ENCODE measurements around the gene ZNF771. TPM values are rescaled to one million over a fixed set of nuclear protein-coding genes. Genes with fewer than 3 reads are reported as not detected.
"Not testable (repeated sequence)": the region's sequence is repeated elsewhere in the genome, so short reads cannot be mapped to it uniquely, and the experiment has no call there.

The ZNF771 gene
- total RNA-seq, 1 donor from 2014 or later: 8.6 TPM

- DNase-seq: peak; percentile 68
- peak overlapping the region; percentile 100 for H3K27ac Mint-ChIP-seq
- peaks cover 20% of the 10 kb centered on the region for H3K36me3 Mint-ChIP-seq (ENCODE audit: low read depth)
- intact Hi-C loops (cut with micrococcal nuclease): loop anchor here (2.0 to 10.0 kb wide), 5 partner anchors 16 to 384 kb away; partner anchors contain the start of genes FBRS, HIRIP3, INO80E and PRR14
- H3K4me1 Mint-ChIP-seq: peaks cover 46% of the 10 kb centered on the region
- peaks cover 4% of the 10 kb centered on the region for H3K9me3 Mint-ChIP-seq
- H3K4me3 Mint-ChIP-seq: peak overlapping the region; percentile 99
- no peaks in the 10 kb centered on the region for H3K27me3 Mint-ChIP-seq
These were observed 28.1 kb upstream of the ZNF771 start for GRCh38 chr16:30379158-30379783.

GRCh38 chr16:30380072-30380802 lies 27.2 kb upstream of the ZNF771 start:
- peak; percentile 60 for DNase-seq
- Mint-ChIP-seq H3K27me3 (no peaks in the 10 kb centered on the region), H3K9me3 (peaks cover 4% of the 10 kb centered on the region), H3K27ac (peak overlapping the region; percentile 100), H3K4me3 (peak overlapping the region; percentile 99), H3K36me3 (ENCODE audit: low read depth) (peaks cover 20% of the 10 kb centered on the region), H3K4me1 (peaks cover 48% of the 10 kb centered on the region)
- intact Hi-C loops (cut with micrococcal nuclease): no loop called here

GRCh38 chr16:30380803-30381208 lies 26.6 kb upstream of the ZNF771 start:
- intact Hi-C loops (cut with micrococcal nuclease): no loop called here
- no peaks in the 10 kb centered on the region for H3K27me3 Mint-ChIP-seq
- peak; percentile 67 for DNase-seq
- peaks cover 4% of the 10 kb centered on the region for H3K9me3 Mint-ChIP-seq
- peaks cover 20% of the 10 kb centered on the region for H3K36me3 Mint-ChIP-seq (ENCODE audit: low read depth)
- peak overlapping the region; percentile 84 for H3K4me3 Mint-ChIP-seq
- peak overlapping the region; percentile 88 for H3K27ac Mint-ChIP-seq
- peaks cover 48% of the 10 kb centered on the region for H3K4me1 Mint-ChIP-seq

DNA sequence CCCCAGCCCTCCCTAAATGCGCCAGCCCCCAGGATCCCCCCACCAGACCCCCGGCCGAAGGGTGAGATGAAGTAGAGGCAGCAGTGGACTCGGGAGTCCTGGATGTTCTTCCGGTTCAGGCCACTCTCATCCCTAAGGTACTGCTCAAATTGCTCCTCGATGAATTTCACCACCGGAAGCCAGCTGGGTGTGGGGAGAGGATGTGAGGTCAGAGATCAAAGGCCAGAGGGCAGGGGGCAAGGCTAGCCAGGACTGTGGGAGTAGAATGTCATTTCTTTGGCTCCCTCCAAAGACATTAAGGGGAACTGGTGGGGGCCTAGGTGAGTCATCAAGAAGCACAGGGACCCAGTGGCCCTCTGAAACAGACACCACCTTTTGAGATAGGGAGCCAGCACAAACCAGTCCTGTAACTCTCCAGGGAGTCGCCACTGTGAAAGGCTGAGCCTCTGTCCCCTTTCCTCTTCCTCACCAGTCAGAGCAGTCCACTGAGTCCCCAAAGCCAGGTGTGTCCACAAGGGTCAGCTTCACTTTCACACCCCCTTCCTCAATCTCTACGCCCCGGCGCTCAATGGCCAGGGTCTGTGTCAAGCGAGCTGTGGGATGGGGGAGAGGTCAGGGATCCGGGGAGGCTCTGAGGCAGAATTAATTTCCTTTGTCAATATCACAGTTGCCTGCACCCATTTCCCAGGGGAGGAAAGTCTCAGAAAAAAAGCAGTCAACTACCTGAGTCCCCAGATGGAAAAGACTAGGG lies 25.9 kb upstream of the ZNF771 start:
- peak; percentile 80 for DNase-seq
- peak overlapping the region; percentile 88 for H3K27ac Mint-ChIP-seq
- H3K4me3 Mint-ChIP-seq: peak overlapping the region; percentile 84
- no peaks in the 10 kb centered on the region for H3K27me3 Mint-ChIP-seq
- H3K9me3 Mint-ChIP-seq: peaks cover 4% of the 10 kb centered on the region
- intact Hi-C loops (cut with micrococcal nuclease): loop anchor here (1.0 to 2.0 kb wide), 2 partner anchors 14 to 27 kb away; partner anchors contain the start of gene ZNF48
- H3K4me1 Mint-ChIP-seq: peaks cover 48% of the 10 kb centered on the region
- H3K36me3 Mint-ChIP-seq (ENCODE audit: low read depth): peaks cover 20% of the 10 kb centered on the region

GRCh38 chr16:30382111-30382881 lies 25.1 kb upstream of the ZNF771 start, which contains the start of gene SEPTIN1:
TSS of gene SEPTIN1 (minus strand) at chr16:30382561. CDS start at chr16:30382542, 19 bp downstream.
- H3K27ac Mint-ChIP-seq: peak within 1 kb of the TSS; percentile 88

GRCh38 chr16:30383521-30383920 lies 23.9 kb upstream of the ZNF771 start:
- Mint-ChIP-seq H3K9me3 (peaks cover 4% of the 10 kb centered on the region), H3K27me3 (no peaks in the 10 kb centered on the region), H3K36me3 (ENCODE audit: low read depth) (peaks cover 17% of the 10 kb centered on the region), H3K4me1 (peaks cover 34% of the 10 kb centered on the region), H3K4me3 (peak overlapping the region; percentile 84), H3K27ac (peak overlapping the region; percentile 88)
- no peak for DNase-seq
- intact Hi-C loops (cut with micrococcal nuclease): loop anchor here (2.0 kb wide), 1 partner anchor 25 kb away; no protein-coding TSS in a partner anchor

More at GRCh38 chr16:30382111-30382881, 25.1 kb upstream of the ZNF771 start, which contains the start of gene SEPTIN1:
- H3K9me3 Mint-ChIP-seq: peaks cover 4% of the 10 kb centered on the region
- no peaks in the 10 kb centered on the region for H3K27me3 Mint-ChIP-seq
- DNase-seq: peak; percentile 94
- intact Hi-C loops (cut with micrococcal nuclease): loop anchor here (1.0 to 2.0 kb wide), 2 partner anchors 13 to 27 kb away; partner anchors contain the start of gene ZNF48
- peak within 1 kb of the TSS; percentile 84 for H3K4me3 Mint-ChIP-seq
- peaks cover 20% of the 10 kb centered on the region for H3K36me3 Mint-ChIP-seq (ENCODE audit: low read depth)
- peaks cover 44% of the 10 kb centered on the region for H3K4me1 Mint-ChIP-seq

- Mint-ChIP-seq H3K9me3 (no peaks in the 10 kb centered on the region), H3K27me3 (no peaks in the 10 kb centered on the region), H3K27ac (peak overlapping the region; percentile 86), H3K4me3 (peak overlapping the region; percentile 96), H3K36me3 (ENCODE audit: low read depth) (peaks cover 19% of the 10 kb centered on the region), H3K4me1 (peaks cover 26% of the 10 kb centered on the region)
- intact Hi-C loops (cut with micrococcal nuclease): loop anchor here (1.0 to 2.0 kb wide), 3 partner anchors 12 to 16 kb away; partner anchors contain the start of genes SEPTIN1 and ZNF771
- no peak for DNase-seq
These were observed 12.7 kb upstream of the ZNF771 start for GRCh38 chr16:30394592-30395154.

GRCh38 chr16:30395155-30395991 lies 12.0 kb upstream of the ZNF771 start, which contains the start of gene ZNF48:
TSS of gene ZNF48 (plus strand) at chr16:30395420. CDS start at chr16:30395795, 375 bp downstream.
- peak within 1 kb of the TSS; percentile 86 for H3K27ac Mint-ChIP-seq
- no peaks in the 10 kb centered on the region for H3K9me3 Mint-ChIP-seq
- peaks cover 32% of the 10 kb centered on the region for H3K4me1 Mint-ChIP-seq

DNA sequence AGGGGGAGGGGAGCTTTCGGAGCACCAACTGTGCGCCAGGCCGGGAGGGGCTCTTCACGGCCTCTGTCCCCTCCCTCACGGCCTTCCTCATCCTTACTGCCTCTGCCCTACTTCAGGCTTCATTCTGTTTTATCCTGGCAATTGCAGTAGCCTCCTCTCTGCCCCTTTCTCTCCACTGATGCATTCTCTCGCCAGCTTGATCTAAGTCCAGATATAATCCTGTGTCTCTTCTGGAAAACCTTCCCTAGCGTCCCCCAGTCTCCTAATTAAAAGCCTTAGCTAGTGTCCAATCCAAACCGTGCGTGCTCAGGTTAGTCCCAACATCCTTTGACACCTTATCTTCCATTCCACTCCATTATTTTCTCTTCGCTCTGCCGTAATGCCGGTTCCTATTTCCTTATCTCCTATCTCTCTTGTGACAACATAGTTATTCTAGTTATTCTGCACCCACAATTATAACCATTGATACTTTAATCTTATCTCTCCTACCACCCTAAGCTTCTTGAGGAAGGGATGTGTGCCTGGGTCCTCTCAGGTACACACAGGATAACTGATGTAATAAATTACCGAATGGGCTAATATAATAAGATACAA lies 11.3 kb upstream of the ZNF771 start:
- Mint-ChIP-seq H3K4me3 (peak overlapping the region; percentile 96), H3K36me3 (ENCODE audit: low read depth) (peaks cover 21% of the 10 kb centered on the region), H3K9me3 (no peaks in the 10 kb centered on the region), H3K27me3 (no peaks in the 10 kb centered on the region), H3K4me1 (peaks cover 35% of the 10 kb centered on the region), H3K27ac (peak overlapping the region; percentile 35)
- no peak for DNase-seq
- intact Hi-C loops (cut with micrococcal nuclease): loop anchor here (1.0 to 2.0 kb wide), 3 partner anchors 11 to 17 kb away; partner anchors contain the start of genes SEPTIN1 and ZNF771

More at GRCh38 chr16:30395155-30395991, 12.0 kb upstream of the ZNF771 start, which contains the start of gene ZNF48:
- peak within 1 kb of the TSS; percentile 96 for H3K4me3 Mint-ChIP-seq
- peak; percentile 90 for DNase-seq
- H3K36me3 Mint-ChIP-seq (ENCODE audit: low read depth): peaks cover 21% of the 10 kb centered on the region
- intact Hi-C loops (cut with micrococcal nuclease): loop anchor here (1.0 to 2.0 kb wide), 3 partner anchors 12 to 17 kb away; partner anchors contain the start of genes SEPTIN1 and ZNF771
- no peaks in the 10 kb centered on the region for H3K27me3 Mint-ChIP-seq

GRCh38 chr16:30396627-30397026 lies 10.8 kb upstream of the ZNF771 start:
- intact Hi-C loops (cut with micrococcal nuclease); DNase-seq; H3K9me3 Mint-ChIP-seq; H3K27me3 Mint-ChIP-seq: not testable (repeated sequence)
- Mint-ChIP-seq H3K4me1 (peaks cover 37% of the 10 kb centered on the region), H3K36me3 (ENCODE audit: low read depth) (peaks cover 21% of the 10 kb centered on the region), H3K27ac (peak overlapping the region; percentile 49), H3K4me3 (peak overlapping the region; percentile 96)

DNA sequence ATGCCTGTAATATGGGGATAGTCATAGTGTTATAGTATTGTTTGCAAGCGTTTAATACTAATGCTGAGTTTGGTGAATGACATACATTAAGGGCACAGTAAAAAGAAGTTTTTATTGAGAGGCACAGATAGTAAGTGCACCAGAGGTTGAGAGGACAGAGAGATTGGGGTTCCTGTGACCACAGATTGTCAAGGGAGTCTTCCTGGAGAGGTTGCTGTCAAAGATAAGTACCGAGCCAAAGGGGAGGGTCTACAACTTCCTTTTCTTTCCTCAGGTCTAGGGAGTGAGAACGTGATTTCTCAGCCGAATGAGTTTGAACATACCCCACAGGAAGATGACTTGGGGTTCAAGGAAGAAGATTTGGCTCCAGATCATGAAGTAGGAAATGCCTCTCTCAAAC lies 10.3 kb upstream of the ZNF771 start:
- Mint-ChIP-seq H3K27me3 (no peaks in the 10 kb centered on the region), H3K4me1 (peaks cover 38% of the 10 kb centered on the region), H3K36me3 (ENCODE audit: low read depth) (peaks cover 21% of the 10 kb centered on the region), H3K4me3 (peak overlapping the region; percentile 96), H3K27ac (peak overlapping the region; percentile 49), H3K9me3 (no peaks in the 10 kb centered on the region)
- no peak for DNase-seq
- intact Hi-C loops (cut with micrococcal nuclease): no loop called here

All from activated CD4-positive, alpha-beta T cell treated with anti-CD3 and anti-CD28 coated beads, Interleukin-2, amount 10 ng/mL, durations not matched to agents 24 days and 14 days (primary cell).